Measurements from ENCODE around the gene LACRT. TPM values are rescaled to one million over a fixed set of nuclear protein-coding genes. Genes with fewer than 3 reads are reported as not detected.
"Not testable (repeated sequence)": the region's sequence is repeated elsewhere in the genome, so short reads cannot be mapped to it uniquely, and the experiment has no call there.

Gene LACRT
- total RNA-seq, 2 donors from 2014 or later, result not detected

- Histone ChIP-seq H3K4me1 (no peaks in the 10 kb centered on the region), H3K4me3 (no peak overlapping the region), H3K36me3 (no peaks in the 10 kb centered on the region), H3K9me3 (no peaks in the 10 kb centered on the region), H3K27ac (no peak overlapping the region), H3K27me3 (no peaks in the 10 kb centered on the region)
- no peak for TF ChIP-seq CTCF (IDR thresholded peaks at IDR 0.05)
- DNase-seq (ENCODE audit: low spot score), result no peak
Observed at GRCh38 chr12:54666008-54666407, 31.3 kb upstream of the LACRT start.

- not testable (repeated sequence) for H3K27ac ChIP-seq; H3K27me3 ChIP-seq; H3K4me1 ChIP-seq; H3K9me3 ChIP-seq; DNase-seq (ENCODE audit: low spot score); H3K4me3 ChIP-seq; H3K36me3 ChIP-seq
Observed at GRCh38 chr12:54665022-54665635, 30.4 kb upstream of the LACRT start.

- H3K27ac ChIP-seq, result no peak overlapping the region
- no peak overlapping the region for H3K4me3 ChIP-seq
- TF ChIP-seq CTCF (IDR thresholded peaks at IDR 0.05), result no peak
- H3K4me1 ChIP-seq, result no peaks in the 10 kb centered on the region
- H3K9me3 ChIP-seq, result no peaks in the 10 kb centered on the region
- H3K27me3 ChIP-seq, result no peaks in the 10 kb centered on the region
- DNase-seq (ENCODE audit: low spot score), result no peak
- H3K36me3 ChIP-seq, result no peaks in the 10 kb centered on the region
Observed at GRCh38 chr12:54663603-54664002, 28.9 kb upstream of the LACRT start.

GRCh38 chr12:54662026-54662425 lies 27.3 kb upstream of the LACRT start:
- no peaks in the 10 kb centered on the region for H3K9me3 ChIP-seq
- H3K4me1 ChIP-seq, result no peaks in the 10 kb centered on the region
- TF ChIP-seq CTCF (IDR thresholded peaks at IDR 0.05), result no peak
- H3K4me3 ChIP-seq, result no peak overlapping the region
- no peak overlapping the region for H3K27ac ChIP-seq
- H3K27me3 ChIP-seq, result no peaks in the 10 kb centered on the region
- no peak for DNase-seq (ENCODE audit: low spot score)
- H3K36me3 ChIP-seq, result no peaks in the 10 kb centered on the region

- no peak overlapping the region for H3K27ac ChIP-seq
- H3K27me3 ChIP-seq, result no peaks in the 10 kb centered on the region
- TF ChIP-seq CTCF (IDR thresholded peaks at IDR 0.05), result no peak
- H3K4me1 ChIP-seq, result no peaks in the 10 kb centered on the region
- no peak for DNase-seq (ENCODE audit: low spot score)
- no peak overlapping the region for H3K4me3 ChIP-seq
- H3K9me3 ChIP-seq, result no peaks in the 10 kb centered on the region
- no peaks in the 10 kb centered on the region for H3K36me3 ChIP-seq
Observed at GRCh38 chr12:54661048-54661447, 26.4 kb upstream of the LACRT start.

GRCh38 chr12:54660320-54660962 lies 25.7 kb upstream of the LACRT start:
- H3K4me3 ChIP-seq, result no peak overlapping the region
- H3K27me3 ChIP-seq, result no peaks in the 10 kb centered on the region
- no peaks in the 10 kb centered on the region for H3K36me3 ChIP-seq
- no peak for TF ChIP-seq CTCF (IDR thresholded peaks at IDR 0.05)
- no peak for DNase-seq (ENCODE audit: low spot score)
- H3K4me1 ChIP-seq, result no peaks in the 10 kb centered on the region
- no peaks in the 10 kb centered on the region for H3K9me3 ChIP-seq
- H3K27ac ChIP-seq, result no peak overlapping the region

All from right atrium auricular region (tissue), 2 donors.